OCI-LY1 (cell line): ENCODE measurements around the gene SELPLG.

ENCODE experiments used
- EZH2 ChIP-seq: fragments of 200-600 bp; sonication (generic), shearing (Covaris generic); IDR thresholded peaks from 2 replicates; pipeline ENCODE4 v1.8.0; 2017; ENCODE audit warnings: borderline replicate concordance, mixed run types, mild to moderate bottlenecking, antibody characterized with exemption, low read length, moderate library complexity, mixed read lengths
- TF ChIP-seq, protein P1 (sequence below): fragments of 200-600 bp; sonication (generic), shearing (Covaris generic); IDR thresholded peaks from 2 replicates; pipeline ENCODE4 v1.5.1; 2017; ENCODE audit warnings: mild to moderate bottlenecking, antibody characterized with exemption, low read length, moderate library complexity, mixed read lengths

DNA sequence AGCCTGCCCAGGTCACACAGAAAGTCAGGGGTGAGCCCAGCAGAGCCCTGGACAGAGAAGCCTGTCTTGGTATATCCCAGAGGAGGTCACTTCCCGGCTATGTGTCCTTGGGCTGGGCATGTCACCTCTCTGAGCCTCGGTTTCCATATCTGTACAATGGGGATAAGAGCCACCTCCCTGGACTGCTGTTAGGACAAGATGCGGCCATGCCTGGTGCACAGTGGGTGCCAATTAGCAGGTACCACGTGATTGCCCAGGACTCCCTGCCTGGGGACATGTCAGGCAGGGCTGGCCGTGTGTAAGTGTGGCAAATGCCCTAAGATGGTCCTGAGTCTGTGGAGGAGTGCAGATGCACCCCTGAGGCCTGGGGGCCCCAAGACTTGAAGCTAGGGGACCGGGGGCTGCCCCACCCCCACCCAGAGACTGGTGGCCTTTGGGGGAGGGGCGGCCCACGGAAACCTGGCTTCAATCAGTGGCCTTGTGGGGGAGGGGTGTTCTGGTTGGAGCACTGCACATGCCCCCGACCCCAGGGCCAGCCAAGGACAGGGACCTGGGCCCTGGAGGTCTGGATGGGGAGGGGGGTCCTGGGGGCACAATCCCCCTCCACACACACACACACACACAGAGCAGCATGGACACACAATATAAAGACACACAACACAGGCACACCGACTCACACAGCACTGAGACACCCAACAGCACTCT, 36.7 kb downstream of the SELPLG start:
- TF ChIP-seq, protein P1, sequence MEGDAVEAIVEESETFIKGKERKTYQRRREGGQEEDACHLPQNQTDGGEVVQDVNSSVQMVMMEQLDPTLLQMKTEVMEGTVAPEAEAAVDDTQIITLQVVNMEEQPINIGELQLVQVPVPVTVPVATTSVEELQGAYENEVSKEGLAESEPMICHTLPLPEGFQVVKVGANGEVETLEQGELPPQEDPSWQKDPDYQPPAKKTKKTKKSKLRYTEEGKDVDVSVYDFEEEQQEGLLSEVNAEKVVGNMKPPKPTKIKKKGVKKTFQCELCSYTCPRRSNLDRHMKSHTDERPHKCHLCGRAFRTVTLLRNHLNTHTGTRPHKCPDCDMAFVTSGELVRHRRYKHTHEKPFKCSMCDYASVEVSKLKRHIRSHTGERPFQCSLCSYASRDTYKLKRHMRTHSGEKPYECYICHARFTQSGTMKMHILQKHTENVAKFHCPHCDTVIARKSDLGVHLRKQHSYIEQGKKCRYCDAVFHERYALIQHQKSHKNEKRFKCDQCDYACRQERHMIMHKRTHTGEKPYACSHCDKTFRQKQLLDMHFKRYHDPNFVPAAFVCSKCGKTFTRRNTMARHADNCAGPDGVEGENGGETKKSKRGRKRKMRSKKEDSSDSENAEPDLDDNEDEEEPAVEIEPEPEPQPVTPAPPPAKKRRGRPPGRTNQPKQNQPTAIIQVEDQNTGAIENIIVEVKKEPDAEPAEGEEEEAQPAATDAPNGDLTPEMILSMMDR = no peak
- no peak for TF ChIP-seq EZH2
